HEK293 (cell line): ENCODE results near the gene CHPT1.

Experiments used
- CTCF ChIA-PET: fragments of 350-600 bp; formaldehyde crosslinking; extraction: SDS; loops from one replicate; lab custom pipeline; 2021; ENCODE audit warnings: antibody characterized with exemption; lab: Yijun Ruan, JAX
- POLR2A ChIA-PET: fragments of 300-600 bp; formaldehyde crosslinking; extraction: SDS; loops from one replicate; lab custom pipeline; 2020; ENCODE audit warnings: antibody characterized with exemption, inconsistent platforms; lab: Yijun Ruan, JAX
- H3K27ac ChIP-seq: fragments of 200-500 bp; sonication (Bioruptor generic); 2 replicates; pipeline ENCODE4 v1.5.1; 2014; ENCODE audit warnings: low read depth, low read length, control low read depth, inconsistent platforms; ENCODE audit errors: extremely low read depth
- H3K36me3 ChIP-seq, 2 experiments: fragments of 200-500 bp in 1 of 2; sonication (Bioruptor generic) in 1 of 2; 1 replicate in 1 of 2; 2 replicates in 1 of 2; pipeline ENCODE4 v1.5.1; 2014 to 2017; ENCODE audit warnings: inconsistent platforms in 2 of 2, low read length in 2 of 2; ENCODE audit not compliant: control insufficient read depth in 2 of 2, insufficient read depth in 1 of 2
- H3K4me1 ChIP-seq: fragments of 200-500 bp; sonication (Bioruptor generic); 2 replicates; pipeline ENCODE4 v1.5.1; 2014; ENCODE audit warnings: mild to moderate bottlenecking, low read length, inconsistent platforms; ENCODE audit not compliant: control insufficient read depth, insufficient read depth
- H3K4me3 ChIP-seq: 2 replicates; pipeline ENCODE4 v1.5.1; 2011; ENCODE audit warnings: low read depth, mild to moderate bottlenecking, control low read depth, low read length, moderate library complexity
- H3K9me3 ChIP-seq: fragments of 200-500 bp; sonication (Bioruptor generic); 2 replicates; pipeline ENCODE4 v1.5.1; 2014; ENCODE audit warnings: low read depth, low read length, inconsistent platforms; ENCODE audit not compliant: control insufficient read depth, insufficient read depth
- GLI4 ChIP-seq: fragments of 450-650 bp; formaldehyde crosslinking; IDR thresholded peaks from 2 replicates; pipeline ENCODE4 v1.5.1; 2016; ENCODE audit warnings: missing biosample characterization, missing genetic modification characterization
- HOXA7 ChIP-seq: sonication (generic); formaldehyde crosslinking; IDR thresholded peaks from 2 replicates; pipeline ENCODE4 v1.8.1; 2022; ENCODE audit warnings: missing genetic modification reagents, borderline replicate concordance
- MEIS1 ChIP-seq: sonication (generic); formaldehyde crosslinking; IDR thresholded peaks from 2 replicates; pipeline ENCODE4 v1.8.1; 2022; ENCODE audit warnings: missing genetic modification reagents, mild to moderate bottlenecking, borderline replicate concordance
- SCRT2 ChIP-seq: fragments of 450-650 bp; formaldehyde crosslinking; IDR thresholded peaks from 2 replicates; pipeline ENCODE4 v1.5.1; 2016; ENCODE audit warnings: missing biosample characterization, missing genetic modification characterization
- SP2 ChIP-seq: fragments of 450-650 bp; formaldehyde crosslinking; IDR thresholded peaks from 2 replicates; pipeline ENCODE4 v1.5.1; 2016; ENCODE audit warnings: missing biosample characterization, missing genetic modification characterization
- TRIM28 ChIP-seq: IDR thresholded peaks from 2 replicates; pipeline ENCODE4 v1.6.1; 2011; ENCODE audit warnings: low read length, control low read depth, borderline replicate concordance
- ZBTB20 ChIP-seq: fragments of 450-650 bp; formaldehyde crosslinking; IDR thresholded peaks from 2 replicates; pipeline ENCODE4 v1.5.1; 2016; ENCODE audit warnings: missing biosample characterization, missing genetic modification characterization
- ZBTB48 ChIP-seq: fragments of 450-650 bp; formaldehyde crosslinking; IDR thresholded peaks from 2 replicates; pipeline ENCODE4 v1.5.1; 2016; ENCODE audit warnings: missing biosample characterization, missing genetic modification characterization
- ZNF121 ChIP-seq: fragments of 450-650 bp; formaldehyde crosslinking; IDR thresholded peaks from 2 replicates; pipeline ENCODE4 v1.5.1; 2016; ENCODE audit warnings: missing biosample characterization, missing genetic modification characterization
- ZNF157 ChIP-seq: fragments of 450-650 bp; formaldehyde crosslinking; IDR thresholded peaks from 2 replicates; pipeline ENCODE4 v1.5.1; 2016; ENCODE audit warnings: missing biosample characterization, missing genetic modification characterization
- ZNF174 ChIP-seq: fragments of 450-650 bp; formaldehyde crosslinking; IDR thresholded peaks from 2 replicates; pipeline ENCODE4 v1.5.0; 2017; ENCODE audit warnings: missing biosample characterization, mild to moderate bottlenecking, missing genetic modification characterization
- ZNF221 ChIP-seq: fragments of 450-650 bp; formaldehyde crosslinking; IDR thresholded peaks from 2 replicates; pipeline ENCODE4 v1.5.1; 2017; ENCODE audit warnings: missing biosample characterization, missing genetic modification characterization, borderline replicate concordance
- ZNF366 ChIP-seq: fragments of 450-650 bp; formaldehyde crosslinking; conservative IDR thresholded peaks from 2 replicates; pipeline ENCODE4 v1.5.1; 2016; ENCODE audit warnings: missing biosample characterization, missing genetic modification characterization
- ZNF394 ChIP-seq: fragments of 450-650 bp; formaldehyde crosslinking; IDR thresholded peaks from 2 replicates; pipeline ENCODE4 v1.5.1; 2016; ENCODE audit warnings: missing biosample characterization, missing genetic modification characterization, mild to moderate bottlenecking, moderate library complexity, borderline replicate concordance
- ZNF416 ChIP-seq: fragments of 450-650 bp; formaldehyde crosslinking; IDR thresholded peaks from 2 replicates; pipeline ENCODE4 v1.5.1; 2016; ENCODE audit warnings: missing biosample characterization, missing genetic modification characterization
- ZNF548 ChIP-seq: fragments of 450-650 bp; formaldehyde crosslinking; IDR thresholded peaks from 2 replicates; pipeline ENCODE4 v1.5.1; 2016; ENCODE audit warnings: missing biosample characterization, missing genetic modification characterization
- ZNF626 ChIP-seq: fragments of 450-650 bp; sonication (Bioruptor Pico); formaldehyde crosslinking; IDR thresholded peaks from 2 replicates; pipeline ENCODE4 v1.5.1; 2018; ENCODE audit warnings: missing biosample characterization, missing genetic modification characterization, inconsistent platforms
- ZNF629 ChIP-seq: fragments of 450-650 bp; formaldehyde crosslinking; IDR thresholded peaks from 2 replicates; pipeline ENCODE4 v1.5.1; 2017; ENCODE audit warnings: missing biosample characterization, missing genetic modification characterization
- ZNF776 ChIP-seq: fragments of 450-650 bp; formaldehyde crosslinking; IDR thresholded peaks from 2 replicates; pipeline ENCODE4 v1.5.0; 2017; ENCODE audit warnings: missing biosample characterization, missing genetic modification characterization, borderline replicate concordance
- ZNF785 ChIP-seq: fragments of 450-650 bp; formaldehyde crosslinking; IDR thresholded peaks from 2 replicates; pipeline ENCODE4 v1.5.1; 2016; ENCODE audit warnings: missing biosample characterization, missing genetic modification characterization
- TF ChIP-seq, protein P1 (sequence below): fragments of 450-650 bp; formaldehyde crosslinking; IDR thresholded peaks from 2 replicates; pipeline ENCODE4 v1.5.1; 2016; ENCODE audit warnings: missing biosample characterization, missing genetic modification characterization
- TF ChIP-seq, protein P2 (sequence below): fragments of 450-650 bp; formaldehyde crosslinking; IDR thresholded peaks from 2 replicates; pipeline ENCODE4 v1.5.1; 2016; ENCODE audit warnings: missing biosample characterization, missing genetic modification characterization
- TF ChIP-seq, protein P3 (sequence below): fragments of 450-650 bp; formaldehyde crosslinking; IDR thresholded peaks from 2 replicates; pipeline ENCODE4 v1.5.1; 2017; ENCODE audit warnings: missing biosample characterization, missing genetic modification characterization

The CHPT1 gene

DNA sequence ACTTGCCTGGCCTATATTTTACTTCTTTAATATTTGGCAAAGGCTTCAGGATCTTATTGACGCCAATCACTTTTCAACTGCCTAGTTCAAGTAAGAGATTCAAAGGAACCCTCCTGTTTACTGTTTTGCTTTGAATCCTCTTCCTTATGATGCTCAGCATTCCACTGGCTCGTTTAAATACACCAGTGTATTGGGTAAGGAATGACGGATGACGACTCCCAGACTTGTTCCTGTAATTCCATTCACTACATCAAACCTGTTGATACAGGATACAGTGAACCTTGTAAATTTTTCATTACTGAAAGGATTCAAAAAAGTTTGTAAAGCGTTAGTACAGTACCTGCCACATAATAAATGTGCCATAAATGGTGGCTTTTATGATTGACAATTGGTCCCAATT, 43.5 kb downstream of the CHPT1 start:
- Histone ChIP-seq H3K9me3 (no peaks in the 10 kb centered on the region), H3K4me3 (no peak overlapping the region), H3K4me1 (no peaks in the 10 kb centered on the region), H3K36me3 (peaks cover 11 to 38% of the 10 kb centered on the region in 2 experiments; a peak in 2 of 3 replicates), H3K27ac (no peak overlapping the region)
- ChIA-PET CTCF (no interaction called here), POLR2A (no interaction called here)
- no peak for TF ChIP-seq ZNF776
- peak; percentile 37; the same call in 1 of the 2 replicates for TF ChIP-seq SCRT2 (tag by site-specific recombination)
- TF ChIP-seq ZNF394 (tag by site-specific recombination), result no peak
- no peak for TF ChIP-seq TRIM28
- no peak for TF ChIP-seq ZNF157 (tag by site-specific recombination)

DNA sequence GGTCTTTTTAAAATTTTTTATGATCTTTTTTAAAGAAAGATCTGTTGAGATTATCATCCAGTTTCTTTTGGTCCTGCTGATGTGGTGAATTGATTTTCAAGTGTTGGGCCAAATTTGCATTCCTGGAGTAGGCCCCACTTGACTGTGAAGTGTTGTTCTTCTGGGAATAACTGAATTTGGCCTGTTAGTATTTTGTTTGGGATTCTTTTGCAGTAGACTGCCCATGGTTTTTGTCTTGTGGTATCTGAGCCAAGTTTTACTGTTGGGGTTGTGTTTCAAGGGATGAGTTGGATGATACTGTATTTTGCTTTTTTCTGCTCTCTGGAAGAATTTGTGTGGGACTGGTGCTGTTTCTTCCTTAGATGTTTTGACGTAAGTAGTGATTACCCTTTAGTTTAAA, 45.8 kb downstream of the CHPT1 start:
- POLR2A ChIA-PET, result interaction anchor here (0.6 kb wide), 1 partner anchor 19 kb away, joined by 5 read pairs; no protein-coding TSS in a partner anchor
- CTCF ChIA-PET, result interaction anchor here (0.6 to 0.9 kb wide), 2 partner anchors 177 to 253 kb away, joined by 3 read pairs; no protein-coding TSS in a partner anchor
- TF ChIP-seq ZNF629 (tag by site-specific recombination) (no peak), MEIS1 (CRISPR knock-in tag) (no peak), ZNF366 (tag by site-specific recombination) (no peak), ZNF548 (tag by site-specific recombination) (no peak), ZBTB48 (tag by site-specific recombination) (no peak), HOXA7 (CRISPR knock-in tag) (no peak), SP2 (tag by site-specific recombination) (no peak), ZNF626 (no peak), ZNF221 (no peak), ZBTB20 (tag by site-specific recombination) (no peak), ZNF174 (tag by site-specific recombination) (no peak), ZNF785 (tag by site-specific recombination) (no peak), ZNF121 (tag by site-specific recombination) (no peak), GLI4 (tag by site-specific recombination) (no peak), ZNF416 (tag by site-specific recombination) (no peak)
- TF ChIP-seq, protein P1, sequence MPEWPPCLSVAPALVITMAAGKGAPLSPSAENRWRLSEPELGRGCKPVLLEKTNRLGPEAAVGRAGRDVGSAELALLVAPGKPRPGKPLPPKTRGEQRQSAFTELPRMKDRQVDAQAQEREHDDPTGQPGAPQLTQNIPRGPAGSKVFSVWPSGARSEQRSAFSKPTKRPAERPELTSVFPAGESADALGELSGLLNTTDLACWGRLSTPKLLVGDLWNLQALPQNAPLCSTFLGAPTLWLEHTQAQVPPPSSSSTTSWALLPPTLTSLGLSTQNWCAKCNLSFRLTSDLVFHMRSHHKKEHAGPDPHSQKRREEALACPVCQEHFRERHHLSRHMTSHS (tag by site-specific recombination), result no peak
- TF ChIP-seq, protein P2, sequence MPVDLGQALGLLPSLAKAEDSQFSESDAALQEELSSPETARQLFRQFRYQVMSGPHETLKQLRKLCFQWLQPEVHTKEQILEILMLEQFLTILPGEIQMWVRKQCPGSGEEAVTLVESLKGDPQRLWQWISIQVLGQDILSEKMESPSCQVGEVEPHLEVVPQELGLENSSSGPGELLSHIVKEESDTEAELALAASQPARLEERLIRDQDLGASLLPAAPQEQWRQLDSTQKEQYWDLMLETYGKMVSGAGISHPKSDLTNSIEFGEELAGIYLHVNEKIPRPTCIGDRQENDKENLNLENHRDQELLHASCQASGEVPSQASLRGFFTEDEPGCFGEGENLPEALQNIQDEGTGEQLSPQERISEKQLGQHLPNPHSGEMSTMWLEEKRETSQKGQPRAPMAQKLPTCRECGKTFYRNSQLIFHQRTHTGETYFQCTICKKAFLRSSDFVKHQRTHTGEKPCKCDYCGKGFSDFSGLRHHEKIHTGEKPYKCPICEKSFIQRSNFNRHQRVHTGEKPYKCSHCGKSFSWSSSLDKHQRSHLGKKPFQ (tag by site-specific recombination), result no peak
- TF ChIP-seq, protein P3, sequence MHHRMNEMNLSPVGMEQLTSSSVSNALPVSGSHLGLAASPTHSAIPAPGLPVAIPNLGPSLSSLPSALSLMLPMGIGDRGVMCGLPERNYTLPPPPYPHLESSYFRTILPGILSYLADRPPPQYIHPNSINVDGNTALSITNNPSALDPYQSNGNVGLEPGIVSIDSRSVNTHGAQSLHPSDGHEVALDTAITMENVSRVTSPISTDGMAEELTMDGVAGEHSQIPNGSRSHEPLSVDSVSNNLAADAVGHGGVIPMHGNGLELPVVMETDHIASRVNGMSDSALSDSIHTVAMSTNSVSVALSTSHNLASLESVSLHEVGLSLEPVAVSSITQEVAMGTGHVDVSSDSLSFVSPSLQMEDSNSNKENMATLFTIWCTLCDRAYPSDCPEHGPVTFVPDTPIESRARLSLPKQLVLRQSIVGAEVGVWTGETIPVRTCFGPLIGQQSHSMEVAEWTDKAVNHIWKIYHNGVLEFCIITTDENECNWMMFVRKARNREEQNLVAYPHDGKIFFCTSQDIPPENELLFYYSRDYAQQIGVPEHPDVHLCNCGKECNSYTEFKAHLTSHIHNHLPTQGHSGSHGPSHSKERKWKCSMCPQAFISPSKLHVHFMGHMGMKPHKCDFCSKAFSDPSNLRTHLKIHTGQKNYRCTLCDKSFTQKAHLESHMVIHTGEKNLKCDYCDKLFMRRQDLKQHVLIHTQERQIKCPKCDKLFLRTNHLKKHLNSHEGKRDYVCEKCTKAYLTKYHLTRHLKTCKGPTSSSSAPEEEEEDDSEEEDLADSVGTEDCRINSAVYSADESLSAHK (tag by site-specific recombination), result no peak
- TF ChIP-seq, all 188 proteins: peak for 0
- no peaks in the 10 kb centered on the region for H3K4me1 ChIP-seq
- H3K27ac ChIP-seq, result no peak overlapping the region
- peaks cover 11 to 49% of the 10 kb centered on the region in 2 experiments for H3K36me3 ChIP-seq
- no peaks in the 10 kb centered on the region for H3K9me3 ChIP-seq
- no peak overlapping the region for H3K4me3 ChIP-seq
